GM23338 (cell line): ENCODE data around the gene EEF2K.

ENCODE experiments used
- CTCF ChIP-seq, 2 experiments: fragments of 200-600 bp in 1 of 2; sonication (generic) in 1 of 2; conservative IDR thresholded peaks; 2 replicates each; pipeline versions ENCODE4 v1.5.1 to v1.6.1; 2016 to 2017; ENCODE audit warnings: antibody characterized with exemption in 2 of 2, low read depth in 2 of 2, mild to moderate bottlenecking in 2 of 2, moderate library complexity in 1 of 2
- EZH2 ChIP-seq: fragments of 200-600 bp; sonication (generic); IDR thresholded peaks from one replicate; pipeline ENCODE4 v1.8.0; 2017; ENCODE audit warnings: antibody characterized with exemption, mild to moderate bottlenecking, low read depth; ENCODE audit not compliant: unreplicated experiment
- NANOG ChIP-seq: IDR thresholded peaks from 2 replicates; pipeline ENCODE4 v1.6.1; 2016; ENCODE audit warnings: antibody characterized with exemption, borderline replicate concordance
- POLR2AphosphoS5 ChIP-seq: IDR thresholded peaks from 2 replicates; pipeline ENCODE4 v1.6.1; 2016; ENCODE audit warnings: antibody characterized with exemption, low read depth
- TF ChIP-seq, protein P1 (sequence below): IDR thresholded peaks from one replicate; pipeline ENCODE4 v1.6.1; 2018; ENCODE audit warnings: antibody characterized with exemption; ENCODE audit not compliant: unreplicated experiment

- no peak for TF ChIP-seq CTCF (conservative IDR thresholded peaks at IDR 0.05; ENCODE audit: low read depth in 2 of 2)
- no peak for TF ChIP-seq POLR2AphosphoS5
- TF ChIP-seq, protein P1, sequence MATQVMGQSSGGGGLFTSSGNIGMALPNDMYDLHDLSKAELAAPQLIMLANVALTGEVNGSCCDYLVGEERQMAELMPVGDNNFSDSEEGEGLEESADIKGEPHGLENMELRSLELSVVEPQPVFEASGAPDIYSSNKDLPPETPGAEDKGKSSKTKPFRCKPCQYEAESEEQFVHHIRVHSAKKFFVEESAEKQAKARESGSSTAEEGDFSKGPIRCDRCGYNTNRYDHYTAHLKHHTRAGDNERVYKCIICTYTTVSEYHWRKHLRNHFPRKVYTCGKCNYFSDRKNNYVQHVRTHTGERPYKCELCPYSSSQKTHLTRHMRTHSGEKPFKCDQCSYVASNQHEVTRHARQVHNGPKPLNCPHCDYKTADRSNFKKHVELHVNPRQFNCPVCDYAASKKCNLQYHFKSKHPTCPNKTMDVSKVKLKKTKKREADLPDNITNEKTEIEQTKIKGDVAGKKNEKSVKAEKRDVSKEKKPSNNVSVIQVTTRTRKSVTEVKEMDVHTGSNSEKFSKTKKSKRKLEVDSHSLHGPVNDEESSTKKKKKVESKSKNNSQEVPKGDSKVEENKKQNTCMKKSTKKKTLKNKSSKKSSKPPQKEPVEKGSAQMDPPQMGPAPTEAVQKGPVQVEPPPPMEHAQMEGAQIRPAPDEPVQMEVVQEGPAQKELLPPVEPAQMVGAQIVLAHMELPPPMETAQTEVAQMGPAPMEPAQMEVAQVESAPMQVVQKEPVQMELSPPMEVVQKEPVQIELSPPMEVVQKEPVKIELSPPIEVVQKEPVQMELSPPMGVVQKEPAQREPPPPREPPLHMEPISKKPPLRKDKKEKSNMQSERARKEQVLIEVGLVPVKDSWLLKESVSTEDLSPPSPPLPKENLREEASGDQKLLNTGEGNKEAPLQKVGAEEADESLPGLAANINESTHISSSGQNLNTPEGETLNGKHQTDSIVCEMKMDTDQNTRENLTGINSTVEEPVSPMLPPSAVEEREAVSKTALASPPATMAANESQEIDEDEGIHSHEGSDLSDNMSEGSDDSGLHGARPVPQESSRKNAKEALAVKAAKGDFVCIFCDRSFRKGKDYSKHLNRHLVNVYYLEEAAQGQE: no peak
- no peak for TF ChIP-seq EZH2
- no peak for TF ChIP-seq NANOG
Measured at GRCh38 chr16:22174642-22175041, 31.4 kb upstream of the EEF2K start.
